HG02943 (cell line): ENCODE results near the gene C1RL.

Experiments
- ATAC-seq: cut with Tn5 transposase; IDR thresholded peaks from one replicate; pipeline ENCODE4 v1.9.1; 2021; ENCODE audit warnings: mild to moderate bottlenecking, low read depth, moderate library complexity; ENCODE audit not compliant: unreplicated experiment

The C1RL gene, protein sequence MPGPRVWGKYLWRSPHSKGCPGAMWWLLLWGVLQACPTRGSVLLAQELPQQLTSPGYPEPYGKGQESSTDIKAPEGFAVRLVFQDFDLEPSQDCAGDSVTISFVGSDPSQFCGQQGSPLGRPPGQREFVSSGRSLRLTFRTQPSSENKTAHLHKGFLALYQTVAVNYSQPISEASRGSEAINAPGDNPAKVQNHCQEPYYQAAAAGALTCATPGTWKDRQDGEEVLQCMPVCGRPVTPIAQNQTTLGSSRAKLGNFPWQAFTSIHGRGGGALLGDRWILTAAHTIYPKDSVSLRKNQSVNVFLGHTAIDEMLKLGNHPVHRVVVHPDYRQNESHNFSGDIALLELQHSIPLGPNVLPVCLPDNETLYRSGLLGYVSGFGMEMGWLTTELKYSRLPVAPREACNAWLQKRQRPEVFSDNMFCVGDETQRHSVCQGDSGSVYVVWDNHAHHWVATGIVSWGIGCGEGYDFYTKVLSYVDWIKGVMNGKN

DNA sequence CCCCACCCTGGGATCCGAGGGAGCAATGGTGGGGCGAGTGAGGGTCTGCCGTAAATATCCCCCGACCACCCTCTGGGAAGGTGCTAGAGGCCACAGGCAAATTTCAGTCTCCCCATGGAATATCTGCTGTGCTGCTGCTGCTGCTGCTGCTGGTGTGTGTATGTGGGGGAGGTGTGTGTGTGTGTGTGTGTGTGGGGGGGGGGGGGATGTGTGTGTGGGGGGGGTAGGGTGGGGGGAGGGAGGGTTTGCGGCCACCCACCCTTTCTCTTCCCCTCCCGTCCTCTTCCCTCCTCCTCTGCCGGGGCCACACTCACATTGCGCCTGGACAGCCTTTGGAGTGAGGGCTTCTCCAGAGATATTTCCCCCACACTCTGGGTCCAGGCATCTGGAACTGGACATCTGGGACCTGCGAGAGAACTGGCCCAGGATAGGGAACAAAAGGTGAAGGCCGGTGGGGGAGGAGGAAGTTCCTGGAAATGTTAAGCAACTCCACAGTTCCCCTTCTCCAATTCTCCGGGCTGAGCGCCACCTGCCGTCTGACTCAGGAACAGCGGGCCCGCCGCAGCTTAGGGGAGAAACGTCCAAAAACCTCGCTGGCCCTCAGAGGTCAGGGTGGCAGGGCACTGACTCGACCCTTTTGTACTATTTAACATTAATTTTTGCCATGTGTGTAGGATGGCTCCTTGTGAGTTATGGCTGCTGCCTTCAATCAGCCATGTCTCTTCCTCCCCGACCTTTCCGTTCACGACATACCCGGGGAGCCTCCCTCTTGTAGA, at the start of gene C1RL:
Gene C1RL, minus strand, starts transcription at position 419 of the 776 bp plus-strand sequence. Its CDS starts 34 bp downstream, at position 385.
- peak; percentile 9 for ATAC-seq

DNA sequence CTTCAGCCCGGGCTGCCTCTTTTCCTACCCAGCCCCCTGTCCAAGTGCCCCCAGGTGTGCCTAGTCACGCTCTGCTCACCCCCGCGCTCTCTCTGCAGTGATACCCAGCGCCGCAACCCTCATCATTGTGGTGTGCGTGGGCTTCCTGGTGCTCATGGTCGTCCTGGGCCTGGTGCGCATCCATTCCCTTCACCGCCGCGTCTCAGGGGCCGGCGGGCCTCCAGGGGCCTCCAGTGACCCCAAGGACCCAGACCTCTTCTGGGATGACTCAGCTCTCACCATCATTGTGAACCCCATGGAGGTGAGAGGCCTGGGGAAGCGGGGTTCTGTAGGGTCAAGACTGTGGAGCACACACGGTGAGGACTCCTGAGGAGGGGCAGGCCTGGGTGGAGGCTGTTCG, 48.4 kb upstream of the C1RL start:
- no peak for ATAC-seq

DNA sequence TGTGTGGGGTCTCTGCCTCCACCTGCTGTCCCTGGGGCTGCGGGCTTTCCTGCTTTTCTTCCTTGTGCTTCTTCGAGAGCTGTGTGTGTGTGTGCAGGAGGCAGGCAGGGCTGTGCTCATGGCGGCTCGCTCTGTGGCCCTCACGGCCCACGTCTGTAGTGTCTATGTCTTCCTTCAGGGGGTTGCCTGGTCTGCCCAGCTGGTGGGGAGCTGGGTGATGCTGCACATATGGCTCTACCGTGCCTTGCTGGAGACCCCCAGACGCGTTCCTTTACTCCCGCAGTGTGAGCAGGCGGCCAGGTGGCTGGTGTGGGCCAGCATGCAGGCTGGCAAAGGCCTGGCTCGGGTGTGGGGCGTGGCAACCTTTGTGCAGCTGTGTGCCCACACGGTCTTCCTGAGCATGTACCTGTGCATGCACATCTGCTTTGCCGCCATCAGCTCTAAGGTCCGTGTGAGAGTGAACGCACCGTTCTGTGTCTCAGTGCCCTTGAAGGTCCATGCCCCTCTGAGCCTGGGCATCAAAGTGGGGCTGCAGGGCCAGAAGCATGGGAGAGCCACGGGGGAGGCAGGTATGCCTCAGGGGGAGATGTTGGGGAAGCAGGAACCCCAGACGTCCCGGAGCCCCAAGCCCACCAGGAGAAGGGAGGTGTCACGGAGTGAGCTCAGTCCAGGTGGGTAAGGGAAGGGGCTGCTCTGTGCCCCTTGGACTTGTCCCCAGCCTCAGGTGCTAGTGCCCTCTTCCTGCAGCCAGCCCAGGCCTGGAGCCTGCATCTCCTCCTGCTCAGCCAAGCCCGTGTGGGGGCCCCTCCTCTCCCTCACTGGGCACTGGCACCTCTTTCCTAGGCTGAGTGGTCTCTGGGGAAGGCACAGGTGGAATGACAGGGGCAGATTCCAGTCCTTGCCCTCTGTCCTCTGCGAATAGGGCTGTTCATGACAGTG, 47.5 kb upstream of the C1RL start:
- no peak for ATAC-seq

DNA sequence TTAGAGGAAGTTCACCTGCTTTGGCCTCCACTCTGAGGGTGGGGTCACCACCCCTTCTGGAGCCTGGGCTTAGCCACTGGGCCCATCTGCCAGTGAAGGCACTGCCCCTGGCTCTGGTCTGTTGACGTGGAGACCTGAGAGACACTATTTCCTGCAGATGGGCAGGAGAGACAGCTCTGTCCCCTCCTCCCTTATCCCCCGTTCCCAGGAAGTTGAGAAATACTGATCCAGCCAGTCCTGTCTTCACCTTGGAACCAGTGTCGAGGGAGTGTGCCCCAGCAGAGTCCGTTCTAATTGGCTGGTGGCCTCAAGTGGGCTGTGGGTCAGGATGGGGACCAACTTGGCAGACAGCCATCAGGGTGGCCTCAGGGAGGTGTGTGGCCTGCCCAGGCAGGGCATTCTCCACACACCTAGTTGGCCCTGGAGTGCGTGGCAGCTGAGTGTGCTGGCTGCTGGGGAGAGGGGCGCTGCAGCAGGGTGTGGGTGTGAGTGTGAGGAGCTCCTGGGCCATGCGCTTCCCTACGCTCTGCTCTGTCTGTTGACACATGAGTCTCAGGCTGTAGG, 46.5 kb upstream of the C1RL start:
- ATAC-seq = no peak

DNA sequence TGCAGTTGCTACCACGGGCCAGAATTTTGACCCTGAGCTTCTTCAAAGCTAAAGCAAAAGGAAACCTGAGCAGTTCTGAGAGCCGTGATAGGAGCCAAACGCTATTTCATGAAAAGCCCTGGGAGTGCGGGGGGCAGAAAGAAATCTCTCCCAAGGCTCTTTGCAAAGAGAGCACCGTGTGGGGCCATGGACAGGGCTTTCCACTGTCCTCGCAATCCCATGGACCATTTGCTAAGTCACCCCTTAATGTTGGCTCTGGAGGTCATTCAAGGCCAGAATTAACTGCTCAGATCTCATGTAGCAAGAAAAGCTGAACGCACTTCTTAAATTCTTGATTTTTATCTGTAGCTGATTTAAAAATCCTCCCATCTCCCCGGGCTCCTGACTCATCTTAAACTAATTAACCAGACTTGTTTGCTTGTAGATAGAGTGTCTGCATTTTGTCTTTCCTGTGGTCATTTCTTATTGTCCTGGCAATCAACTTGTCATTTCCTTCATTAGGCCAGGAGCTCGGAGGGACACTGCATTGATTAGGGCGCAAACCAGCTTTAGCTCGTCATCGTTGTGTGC, 46.0 kb upstream of the C1RL start:
- ATAC-seq = no peak

DNA sequence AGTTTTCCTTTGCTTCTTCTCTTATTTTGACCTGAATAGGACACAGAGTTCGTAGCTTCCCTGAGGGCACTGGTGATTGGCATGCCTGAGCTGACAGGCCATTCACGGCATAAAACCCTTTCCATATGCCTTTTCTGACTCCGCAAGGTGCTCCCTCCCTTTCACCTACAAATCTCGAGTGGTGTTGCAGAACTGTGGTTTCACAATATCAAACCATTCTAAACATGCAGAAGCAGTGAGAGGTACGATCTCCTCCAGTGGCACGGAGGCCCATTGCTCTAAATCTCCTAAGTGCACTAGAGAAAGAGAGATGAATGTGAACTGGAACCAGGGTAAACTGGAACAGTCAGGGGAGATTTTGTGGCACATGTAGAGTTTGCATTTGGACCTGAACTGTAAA, 45.0 kb upstream of the C1RL start:
- ATAC-seq = no peak

DNA sequence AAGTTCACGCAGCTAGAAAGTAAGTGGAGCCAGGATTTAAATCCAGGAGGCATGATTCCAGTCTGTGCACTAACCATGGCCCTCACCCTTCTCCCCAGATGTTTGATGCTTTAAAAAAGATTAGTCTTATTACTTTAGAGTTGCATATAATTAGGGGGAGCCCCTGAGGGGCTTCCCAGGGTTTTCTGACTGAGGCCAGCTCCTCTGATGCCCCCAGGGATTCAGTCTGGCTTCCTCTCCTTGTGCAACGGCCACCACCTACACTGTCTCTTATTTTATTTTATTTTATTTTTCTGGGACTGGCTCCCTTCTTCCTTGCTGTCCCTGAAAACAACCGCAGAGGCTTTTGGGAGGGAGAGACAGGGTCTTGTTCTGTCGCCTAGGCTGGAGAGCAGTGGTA, 43.8 kb upstream of the C1RL start:
- no peak for ATAC-seq

DNA sequence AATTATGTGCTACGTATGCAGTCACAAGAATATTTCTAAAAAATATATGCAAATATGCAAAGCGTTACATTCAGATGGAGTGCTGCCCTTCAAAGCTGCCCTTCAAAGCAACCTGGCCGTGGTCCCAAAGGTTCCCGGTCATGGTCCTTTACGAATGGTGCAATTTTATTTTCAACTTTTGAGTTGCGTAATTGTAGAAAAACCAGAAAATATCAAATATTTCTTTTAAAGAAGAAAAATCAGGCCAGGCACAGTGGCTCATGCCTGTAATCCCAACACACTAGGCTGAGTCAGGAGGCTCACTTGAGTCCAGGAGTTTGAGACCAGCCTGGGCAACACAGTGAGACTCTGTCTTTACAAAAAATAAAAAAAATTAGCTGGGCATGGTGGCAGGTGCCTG, 42.5 kb upstream of the C1RL start:
- ATAC-seq = no peak

DNA sequence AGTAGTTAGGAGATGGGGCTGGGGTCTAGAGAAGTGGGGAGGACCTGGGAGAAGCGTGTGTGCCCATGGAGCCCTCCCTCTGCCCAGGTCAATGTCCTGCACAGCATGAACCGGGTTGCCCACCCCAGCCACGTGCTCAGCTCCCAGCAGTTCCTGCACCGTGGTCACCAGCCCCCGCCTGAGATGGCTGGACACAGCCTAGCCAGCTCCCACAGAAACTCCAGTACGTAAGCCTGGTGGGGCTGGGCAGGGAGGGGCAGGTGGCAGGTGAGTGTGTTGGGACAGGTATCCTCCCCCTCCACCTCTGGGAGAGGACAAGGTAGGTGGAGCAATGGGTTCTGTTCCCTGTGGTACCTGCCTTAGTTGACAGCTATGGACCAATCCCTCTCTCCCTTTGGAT, 41.8 kb upstream of the C1RL start:
- no peak for ATAC-seq

DNA sequence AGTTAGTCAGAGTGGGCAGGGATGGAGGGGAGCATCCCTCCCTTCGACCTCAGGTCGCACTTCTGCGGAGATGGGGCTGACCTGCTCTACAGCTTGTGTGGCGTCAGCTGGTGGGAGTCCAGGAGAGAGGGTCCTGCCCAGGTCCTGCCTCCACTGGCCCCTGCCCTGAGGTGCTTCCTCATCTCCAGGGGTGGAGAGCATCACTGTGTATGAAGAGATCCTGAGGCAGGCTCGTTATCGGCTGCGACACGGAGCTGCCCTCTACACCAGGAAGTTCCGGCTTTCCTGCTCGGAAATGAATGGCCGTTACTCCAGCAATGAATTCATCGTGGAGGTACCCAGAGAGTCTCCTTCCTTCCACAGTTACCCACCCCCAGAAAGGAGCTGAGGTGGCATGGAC, 41.3 kb upstream of the C1RL start:
- no peak for ATAC-seq

DNA sequence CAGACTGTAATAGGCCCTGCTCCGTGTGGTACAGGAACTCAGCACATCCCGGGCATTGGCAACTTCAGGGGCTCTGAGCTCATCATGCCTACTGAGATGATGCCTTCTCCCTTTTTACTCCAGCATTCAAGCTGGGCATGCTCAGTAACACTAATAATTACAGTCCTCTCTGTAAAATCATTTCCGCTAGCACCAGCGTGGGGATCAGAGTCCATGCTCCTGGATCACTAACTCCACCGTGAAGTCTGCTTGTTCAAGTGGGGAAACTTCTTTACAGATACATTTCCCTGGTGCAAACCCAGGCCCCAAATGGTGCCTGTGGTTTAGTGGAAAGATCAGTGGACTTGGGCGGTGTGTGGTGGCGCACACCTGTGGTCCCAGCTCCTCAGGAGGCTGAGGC, 37.9 kb upstream of the C1RL start:
- ATAC-seq = no peak

DNA sequence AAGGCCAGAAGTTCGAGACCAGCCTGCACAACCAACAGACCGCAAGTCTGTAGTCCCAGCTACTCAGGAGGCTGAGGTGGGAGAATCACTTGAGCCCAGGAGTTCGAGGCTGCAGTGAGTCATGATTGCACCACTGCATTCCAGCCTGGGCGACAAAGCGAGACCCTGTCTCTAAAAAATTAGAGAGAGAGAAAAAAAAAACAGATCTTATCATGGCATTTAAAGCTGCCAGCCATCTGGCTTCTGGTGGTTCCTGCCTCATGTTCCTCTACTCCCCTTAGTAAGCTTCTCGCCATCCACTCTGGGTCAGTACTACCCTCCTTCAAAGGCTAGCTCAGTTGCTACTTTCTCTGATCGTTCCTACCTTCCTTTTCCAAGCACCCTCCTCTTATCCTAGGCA, 37.2 kb upstream of the C1RL start:
- no peak for ATAC-seq

DNA sequence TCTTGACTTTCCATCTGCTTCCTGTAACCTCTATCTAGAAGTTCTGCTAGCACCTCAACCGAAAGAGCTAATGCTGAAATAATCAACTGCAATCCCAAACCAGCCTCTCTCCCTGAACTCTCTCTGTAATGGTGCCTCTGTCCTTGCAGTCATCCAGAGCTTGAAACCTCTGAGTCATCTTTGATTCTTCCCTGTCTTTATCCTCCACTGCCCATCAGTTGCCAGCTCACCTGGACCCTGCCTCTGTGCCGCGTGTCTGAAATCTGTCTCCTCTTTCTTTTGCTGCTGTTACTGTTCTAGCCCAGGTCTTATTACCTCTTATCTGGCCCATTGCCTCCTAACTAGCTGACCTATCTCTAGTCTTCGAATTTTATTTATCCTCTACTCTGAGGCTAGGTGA, 36.7 kb upstream of the C1RL start:
- no peak for ATAC-seq

DNA sequence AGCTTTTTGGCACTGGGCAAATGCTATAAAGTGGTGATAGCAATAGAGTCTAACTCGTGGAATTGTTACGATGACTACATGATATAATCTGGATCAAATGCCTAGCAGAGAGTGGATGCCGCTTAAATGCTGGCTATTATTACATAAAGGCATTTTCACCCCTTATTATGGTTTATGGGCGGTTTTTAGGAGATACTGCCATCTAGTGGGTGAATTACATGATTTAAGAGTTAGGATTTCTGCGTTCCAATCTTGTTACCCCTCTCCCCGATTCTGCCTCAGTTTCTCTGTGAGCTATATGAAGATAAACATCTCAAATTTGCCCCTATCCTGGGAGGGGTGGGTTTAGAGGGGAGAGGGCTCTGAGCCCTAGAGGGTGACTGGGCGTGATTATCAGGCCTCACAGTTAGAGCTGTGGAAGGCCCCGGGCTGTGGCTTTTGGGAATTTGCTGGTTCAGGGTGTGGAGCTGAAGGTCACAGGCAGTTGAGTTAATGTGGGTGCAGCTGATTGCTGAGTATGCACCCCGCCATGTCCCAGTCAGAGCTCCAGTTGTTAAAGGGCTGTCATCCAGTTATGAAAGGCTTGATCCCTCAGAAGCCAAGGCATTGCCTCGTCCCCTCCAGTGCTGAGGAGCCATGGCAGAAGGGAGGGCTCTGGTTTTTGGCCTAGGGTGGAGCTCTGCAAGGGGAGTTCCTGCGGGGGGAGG, 35.6 kb upstream of the C1RL start:
- ATAC-seq = no peak

DNA sequence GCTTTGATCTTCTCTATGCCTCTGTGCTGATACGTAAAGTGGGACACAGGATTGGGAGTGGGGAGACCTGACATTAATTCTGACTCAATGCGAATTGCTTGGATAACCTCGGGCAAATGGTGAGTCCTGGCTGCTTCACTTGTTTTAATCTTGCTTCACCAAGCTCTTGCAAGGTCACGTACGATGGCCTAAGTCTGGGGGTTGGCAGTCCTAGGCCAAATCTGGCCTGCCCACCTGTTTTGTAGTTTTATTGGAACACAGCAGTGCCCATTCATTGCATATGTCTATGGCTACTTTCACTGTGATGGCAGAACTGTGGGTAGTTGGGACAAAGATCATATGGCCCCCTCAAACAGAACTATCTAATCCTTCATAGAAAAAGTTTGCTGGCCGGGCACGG, 34.5 kb upstream of the C1RL start:
- ATAC-seq = no peak

DNA sequence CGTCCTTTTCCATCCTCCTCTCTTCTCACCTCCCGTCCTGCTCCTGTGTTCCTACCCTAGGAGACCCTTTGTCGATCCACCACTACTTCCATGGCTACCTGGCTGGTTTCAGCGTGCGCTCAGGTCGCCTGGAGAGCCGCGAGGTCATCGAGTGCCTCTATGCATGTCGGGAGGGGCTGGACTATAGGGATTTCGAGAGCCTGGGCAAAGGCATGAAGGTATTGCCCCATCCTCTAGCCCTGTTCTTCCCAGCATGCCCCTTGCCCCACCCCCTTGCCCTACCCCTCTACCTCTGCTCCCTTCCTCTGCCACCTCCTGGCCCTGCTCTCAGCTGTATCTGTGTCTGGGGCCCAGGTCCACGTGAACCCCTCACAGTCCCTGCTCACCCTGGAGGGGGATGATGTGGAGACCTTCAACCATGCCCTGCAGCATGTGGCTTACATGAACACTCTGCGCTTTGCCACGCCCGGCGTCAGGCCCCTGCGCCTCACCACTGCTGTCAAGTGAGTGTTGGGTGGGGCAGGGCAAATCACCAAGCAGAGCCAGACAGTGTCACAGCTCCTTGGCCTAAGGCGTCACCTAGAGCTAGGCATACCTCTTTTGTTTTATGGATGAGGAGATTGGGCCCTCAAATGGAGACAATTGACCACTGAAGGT, 33.9 kb upstream of the C1RL start:
- no peak for ATAC-seq

DNA sequence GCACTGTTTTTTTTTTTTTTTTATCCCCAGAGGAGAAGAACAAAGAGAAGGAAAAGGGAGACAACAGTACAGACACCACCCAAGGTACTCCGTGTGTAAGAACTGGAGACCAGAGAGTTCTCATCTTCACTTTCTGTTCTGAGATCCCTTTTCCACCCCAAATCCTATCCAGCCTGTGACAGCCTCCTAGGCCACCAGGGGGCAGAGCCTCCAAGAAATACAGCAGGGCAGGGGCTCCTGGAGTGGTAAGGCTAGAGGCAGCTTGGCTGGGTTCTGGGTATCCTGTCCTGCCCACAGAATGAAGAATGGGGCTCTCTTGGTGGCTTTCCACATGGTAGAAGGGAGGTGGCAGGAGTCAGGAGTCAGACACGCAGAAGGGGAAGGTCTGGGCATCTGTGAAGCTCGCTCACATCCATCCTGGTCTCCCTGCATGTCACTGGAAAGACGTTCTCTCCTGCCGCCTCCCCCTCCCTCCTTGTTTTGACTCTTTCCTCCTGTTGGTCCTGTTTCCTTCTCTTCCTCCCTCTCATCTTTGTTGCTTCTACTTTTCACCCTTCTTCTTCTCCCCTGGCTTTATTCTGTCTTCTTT, 33.1 kb upstream of the C1RL start:
- ATAC-seq = no peak

DNA sequence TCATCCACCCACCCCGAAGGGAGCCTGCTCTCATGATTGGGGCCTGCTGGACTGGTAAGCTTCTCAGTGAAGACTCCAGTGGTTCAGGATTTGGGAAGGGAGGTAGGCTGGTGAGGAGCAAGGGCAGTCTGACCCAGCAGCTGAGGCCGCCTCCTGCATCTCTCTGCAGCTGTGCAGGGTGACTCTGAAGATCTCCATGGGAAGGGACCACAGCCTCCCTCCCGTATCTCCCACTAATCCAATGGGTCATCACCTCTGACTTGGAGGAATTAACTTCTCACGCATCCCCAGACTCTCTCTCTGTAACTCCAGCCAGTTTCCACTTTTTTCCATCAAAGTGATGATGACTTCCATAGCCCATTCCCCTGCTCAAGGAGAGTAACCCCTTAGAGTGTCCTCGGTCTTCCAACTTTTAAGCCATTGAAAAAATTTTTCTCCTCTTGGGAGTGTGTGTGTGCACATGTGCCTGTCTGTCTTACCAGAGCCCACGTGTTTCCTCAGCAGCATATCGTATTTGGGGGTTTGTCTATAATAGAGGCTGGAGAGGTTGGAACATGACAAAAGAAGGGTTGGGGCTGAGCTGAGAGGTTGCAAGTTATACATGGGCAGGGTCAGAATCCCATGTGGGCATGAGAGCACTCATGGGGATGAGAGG, 32.5 kb upstream of the C1RL start:
- no peak for ATAC-seq
